K562 (cell line): ENCODE measurements around the gene POLR1A. TPM values are rescaled to one million over a fixed set of nuclear protein-coding genes. Genes with fewer than 3 reads are reported as not detected.

Experiments
- ATAC-seq: fragments of 200-7000 bp; cut with Tn5 transposase; 3 replicates; pipeline ENCODE4 v1.9.1; 2020; ENCODE audit warnings: moderate library complexity
- BruUV-seq: library from RNA; stranded (reverse); fragments of 400-500 nt; replicated peaks from 2 replicates; lab custom pipeline; 2021; lab: Mats Ljungman, UMichigan
- CTCF ChIA-PET: fragments of 300-600 bp; formaldehyde crosslinking; extraction: SDS; loops from one replicate; lab custom pipeline; 2021; ENCODE audit warnings: low intra/inter-chr PET ratio; lab: Yijun Ruan, JAX
- POLR2A ChIA-PET: fragments of 300-600, 350-650 bp; sonication (Branson Sonifier 250); formaldehyde crosslinking; extraction: SDS; loops from one replicate; lab custom pipeline; 2021; ENCODE audit warnings: antibody characterized with exemption, inconsistent platforms; lab: Yijun Ruan, JAX
- DNase-seq, 4 experiments: peaks; one replicate each; pipeline versions ENCODE4 v3.0.0 to v3.0.0-alpha.2; 2011 to 2018; ENCODE audit warnings: low spot score in 3 of 4, mixed read lengths in 3 of 4; ENCODE audit errors: extremely low read depth in 1 of 4
- FAIRE-seq: peaks from 2 replicates; lab custom pipeline; 2011; peaks lifted over from hg19 to GRCh38; lab: Jason Lieb, UNC
- H2AFZ ChIP-seq: 2 replicates; pipeline ENCODE4 v1.6.0; 2011; ENCODE audit warnings: low read depth, low read length, control low read depth, inconsistent platforms
- H3K27ac ChIP-seq: fragments of 200-600 bp; 3 replicates; pipeline ENCODE4 v1.8.0; 2011; ENCODE audit warnings: low read depth, mild to moderate bottlenecking, control low read depth, inconsistent platforms, low read length, moderate library complexity, mixed read lengths; ENCODE audit errors: extremely low read depth
- H3K27me3 ChIP-seq, 2 experiments: fragments of 300-600 bp in 1 of 2; 2 replicates in 1 of 2; 3 replicates in 1 of 2; pipeline versions ENCODE4 v1.6.0 to v1.8.0; 2011; ENCODE audit warnings: inconsistent platforms in 2 of 2, low read length in 2 of 2, mild to moderate bottlenecking in 1 of 2, mixed read lengths in 1 of 2, moderate library complexity in 1 of 2; ENCODE audit not compliant: control insufficient read depth in 2 of 2, insufficient read depth in 2 of 2
- H3K36me3 ChIP-seq: fragments of 300-600 bp; 3 replicates; pipeline ENCODE4 v1.8.0; 2011; ENCODE audit warnings: mild to moderate bottlenecking, low read length, inconsistent platforms; ENCODE audit not compliant: control insufficient read depth, insufficient read depth
- H3K4me1 ChIP-seq, 2 experiments: fragments of 200-600 bp in 1 of 2; replicated peaks in 1 of 2; 2 replicates in 1 of 2; 3 replicates in 1 of 2; pipeline versions ENCODE4 v1.5.1 to v1.8.0; 2011; ENCODE audit warnings: inconsistent platforms in 2 of 2, low read length in 2 of 2, mild to moderate bottlenecking in 1 of 2, mixed read lengths in 1 of 2, moderate library complexity in 1 of 2; ENCODE audit not compliant: control insufficient read depth in 2 of 2, insufficient read depth in 2 of 2
- H3K4me2 ChIP-seq: 2 replicates; pipeline ENCODE4 v1.6.1; 2011; ENCODE audit warnings: low read length, control low read depth, inconsistent platforms, mixed read lengths; ENCODE audit not compliant: insufficient read depth
- H3K4me3 ChIP-seq: fragments of 200-600 bp; sonication (generic), shearing (Covaris generic); 2 replicates; pipeline ENCODE4 v1.5.1; 2016; ENCODE audit warnings: control low read depth, inconsistent platforms
- H3K79me2 ChIP-seq: fragments of 200-600 bp; 3 replicates; pipeline ENCODE4 v1.8.0; 2011; ENCODE audit warnings: low read length, inconsistent platforms; ENCODE audit not compliant: control insufficient read depth, insufficient read depth
- H3K9ac ChIP-seq, 2 experiments: 2 replicates each; pipeline versions ENCODE4 v1.6.0 to v1.6.1; 2011; ENCODE audit warnings: low read depth in 2 of 2, low read length in 2 of 2, control low read depth in 1 of 2, inconsistent platforms in 1 of 2, mild to moderate bottlenecking in 1 of 2, mixed read lengths in 1 of 2; ENCODE audit not compliant: insufficient read depth in 1 of 2
- H3K9me1 ChIP-seq: one replicate; pipeline ENCODE4 v1.6.0; 2011; ENCODE audit warnings: inconsistent platforms, mild to moderate bottlenecking, low read length, moderate library complexity; ENCODE audit not compliant: control insufficient read depth, insufficient read depth
- H3K9me3 ChIP-seq: replicated peaks from 2 replicates; pipeline ENCODE4 v1.5.1; 2011; ENCODE audit warnings: low read depth, low read length, inconsistent platforms; ENCODE audit not compliant: control insufficient read depth, insufficient read depth
- H4K20me1 ChIP-seq: replicated peaks from 2 replicates; pipeline ENCODE4 v1.6.1; 2011; ENCODE audit warnings: low read length, inconsistent platforms, mixed read lengths; ENCODE audit not compliant: control insufficient read depth, insufficient read depth
- CBX5 ChIP-seq: IDR thresholded peaks from 2 replicates; pipeline ENCODE4 v1.6.1; 2014; ENCODE audit warnings: low read depth, borderline replicate concordance
- FOXK1 ChIP-seq: sonication (generic); formaldehyde crosslinking; IDR thresholded peaks from 2 replicates; pipeline ENCODE4 v1.8.0; 2022; ENCODE audit warnings: missing genetic modification reagents, mild to moderate bottlenecking, borderline replicate concordance
- GATAD2A ChIP-seq: fragments of 450-650 bp; IDR thresholded peaks from 2 replicates; pipeline ENCODE4 v1.6.1; 2017
- GATAD2B ChIP-seq: fragments of 450-650 bp; IDR thresholded peaks from 2 replicates; pipeline ENCODE4 v1.6.1; 2017; ENCODE audit warnings: mild to moderate bottlenecking, borderline replicate concordance
- HDAC3 ChIP-seq: fragments of 450-650 bp; IDR thresholded peaks from 2 replicates; pipeline ENCODE4 v1.6.1; 2018; ENCODE audit warnings: borderline replicate concordance, mild to moderate bottlenecking, moderate library complexity; ENCODE audit not compliant: partially characterized antibody
- HNRNPL ChIP-seq: fragments of 200-400 bp; formaldehyde crosslinking; IDR thresholded peaks from 2 replicates; pipeline ENCODE4 v1.6.1; 2017; ENCODE audit warnings: low read depth, mild to moderate bottlenecking, low read length
- MEIS2 ChIP-seq: fragments of 450-650 bp; IDR thresholded peaks from 2 replicates; pipeline ENCODE4 v1.6.1; 2014; ENCODE audit warnings: mild to moderate bottlenecking; ENCODE audit not compliant: partially characterized antibody
- SAFB2 ChIP-seq: fragments of 200-400 bp; formaldehyde crosslinking; IDR thresholded peaks from 2 replicates; pipeline ENCODE4 v1.6.1; 2018; ENCODE audit warnings: borderline replicate concordance, low read length, low read depth, moderate library complexity; ENCODE audit not compliant: severe bottlenecking
- ZFX ChIP-seq: sonication (generic); formaldehyde crosslinking; IDR thresholded peaks from 2 replicates; pipeline ENCODE4 v1.8.0; 2022; ENCODE audit warnings: mild to moderate bottlenecking, missing genetic modification reagents, moderate library complexity
- ZNF354B ChIP-seq: fragments of 250-450 bp; sonication (Bioruptor Pico); IDR thresholded peaks from 2 replicates; pipeline ENCODE4 v1.4.0; 2020
- ZNF445 ChIP-seq: fragments of 250-450 bp; sonication (Bioruptor Pico); IDR thresholded peaks from 2 replicates; pipeline ENCODE4 v1.4.0; 2020; ENCODE audit warnings: low read depth, mild to moderate bottlenecking, moderate library complexity
- WGBS: fragments of 100-300 bp; shearing (Covaris generic); methylation state at CpG from one replicate; pipeline ENCODE4 v1.1.6; 2016; ENCODE audit warnings: low coverage, mixed read lengths; ENCODE audit not compliant: insufficient coverage; ENCODE audit errors: missing lambda C conversion rate; 5-methylcytosine and 5-hydroxymethylcytosine counted together
- in situ Hi-C: fragments of 300-500 bp; cut with MboI; formaldehyde crosslinking; loops from 4 replicates; pipeline ENCODE4 v1.15.0; 2018; ENCODE audit warnings: inconsistent platforms, mixed read lengths
- intact Hi-C: fragments of 100-400 bp; cut with micrococcal nuclease; formaldehyde crosslinking; loops from 2 replicates; pipeline ENCODE4 v1.14.2; 2022
- polyA plus RNA-seq, 8 experiments: library from polyadenylated mRNA; depleted of rRNA in 4 of 8; stranded (reverse) in 5 of 8; unstranded in 3 of 8; fragments of >200 nt; fragmentation: Nextera tagmentation in 2 of 8; fragmentation: Illumina TruSeq in 1 of 8; extraction: Ambion mirVana in 2 of 8; extraction: Trizol in 1 of 8; gene quantifications; 2 replicates each; pipeline versions ENCODE4 v1.2.1 to v1.2.3, GENCODE V29; 2011 to 2014; ENCODE audit warnings: inconsistent platforms in 1 of 8, missing spikeins in 1 of 8
- total RNA-seq, 7 experiments: library from RNA; depleted of rRNA in 6 of 7; stranded (reverse); fragments of >200 nt in 6 of 7; fragmentation: Illumina TruSeq in 2 of 7; extraction: Trizol in 2 of 7; gene quantifications; 2 replicates each; pipeline versions ENCODE4 v1.2.1 to v1.2.3, GENCODE V29; 2011 to 2021; ENCODE audit warnings: low replicate concordance in 1 of 7
- TF ChIP-seq, protein P1 (sequence below): fragments of 450-650 bp; formaldehyde crosslinking; IDR thresholded peaks from 2 replicates; pipeline ENCODE4 v1.4.0; 2020; ENCODE audit warnings: mild to moderate bottlenecking, moderate library complexity
- TF ChIP-seq, protein P2 (sequence below): fragments of 250-450 bp; sonication (Bioruptor Pico); IDR thresholded peaks from 2 replicates; pipeline ENCODE4 v1.8.0; 2021; ENCODE audit warnings: moderate library complexity, mild to moderate bottlenecking, inconsistent platforms
- TF ChIP-seq, protein P3 (sequence below), 2 experiments: IDR thresholded peaks; 2 replicates each; pipeline ENCODE4 v1.6.1; 2012; ENCODE audit warnings: improper control_type of control experiment in 2 of 2, low read depth in 2 of 2, low read length in 2 of 2, borderline replicate concordance in 1 of 2
- TF ChIP-seq, protein P4 (sequence below): fragments of 250-450 bp; sonication (Bioruptor Pico); IDR thresholded peaks from 2 replicates; pipeline ENCODE4 v1.5.0; 2022; ENCODE audit warnings: mild to moderate bottlenecking

The POLR1A gene
- total and polyA plus RNA-seq, 9 of the 15 experiments (the other 6 are each of a cell fraction or from before 2014, with no cell fraction given) = 3.0 to 72.1 (median 21.8) TPM

DNA sequence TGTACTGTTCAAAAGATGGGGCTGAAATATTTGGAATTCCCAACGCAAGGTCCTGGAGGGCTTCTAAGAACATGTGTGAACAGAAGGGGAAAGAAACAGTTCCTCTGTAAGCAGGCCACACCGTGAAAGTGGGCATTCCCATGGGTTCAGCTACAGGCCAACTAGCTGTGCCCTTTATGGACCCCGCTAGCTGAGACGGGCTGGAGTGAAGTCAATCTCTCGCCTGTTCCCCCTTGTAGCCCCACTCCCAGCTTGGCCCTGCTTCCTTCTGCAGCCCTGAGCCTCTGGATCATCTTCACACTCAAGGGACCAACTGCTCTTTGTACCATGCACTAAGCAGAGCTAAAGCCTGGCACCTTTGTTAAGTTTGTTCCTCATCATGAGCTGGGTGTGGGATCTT lies 55.4 kb downstream of the POLR1A start (continued):
- TF ChIP-seq SAFB2 = no peak
- TF ChIP-seq, protein P1, sequence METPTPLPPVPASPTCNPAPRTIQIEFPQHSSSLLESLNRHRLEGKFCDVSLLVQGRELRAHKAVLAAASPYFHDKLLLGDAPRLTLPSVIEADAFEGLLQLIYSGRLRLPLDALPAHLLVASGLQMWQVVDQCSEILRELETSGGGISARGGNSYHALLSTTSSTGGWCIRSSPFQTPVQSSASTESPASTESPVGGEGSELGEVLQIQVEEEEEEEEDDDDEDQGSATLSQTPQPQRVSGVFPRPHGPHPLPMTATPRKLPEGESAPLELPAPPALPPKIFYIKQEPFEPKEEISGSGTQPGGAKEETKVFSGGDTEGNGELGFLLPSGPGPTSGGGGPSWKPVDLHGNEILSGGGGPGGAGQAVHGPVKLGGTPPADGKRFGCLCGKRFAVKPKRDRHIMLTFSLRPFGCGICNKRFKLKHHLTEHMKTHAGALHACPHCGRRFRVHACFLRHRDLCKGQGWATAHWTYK (CRISPR knock-in tag) = no peak
- TF ChIP-seq GATAD2B = no peak
- TF ChIP-seq HNRNPL = no peak
- no peak for TF ChIP-seq MEIS2
- TF ChIP-seq ZNF445 (CRISPR knock-in tag) = no peak
- TF ChIP-seq, protein P2, sequence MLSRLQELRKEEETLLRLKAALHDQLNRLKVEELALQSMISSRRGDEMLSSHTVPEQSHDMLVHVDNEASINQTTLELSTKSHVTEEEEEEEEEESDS (CRISPR knock-in tag) = no peak
- no peak for TF ChIP-seq FOXK1

DNA sequence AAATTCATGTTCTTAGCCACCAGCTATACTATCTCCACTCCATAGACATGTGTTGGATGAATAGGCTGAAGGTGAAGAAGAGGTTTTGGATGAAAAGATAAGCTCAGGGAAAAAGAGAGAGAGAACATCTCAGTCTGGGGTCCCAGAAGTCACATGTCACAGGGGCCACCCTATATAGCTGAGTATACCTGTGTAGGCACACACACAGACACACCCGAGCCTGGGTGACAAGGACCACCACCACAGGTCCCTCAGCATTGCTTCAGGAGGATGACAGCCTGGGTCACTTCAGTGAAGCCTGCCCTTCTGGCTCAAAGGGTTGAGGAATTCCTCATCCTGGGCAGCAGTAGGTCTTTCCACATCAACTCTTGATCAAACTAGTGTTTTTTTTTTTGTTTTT lies 56.2 kb downstream of the POLR1A start:
- WGBS = 100% methylated on average over 1 of the region's 1 CpG
- H4K20me1 ChIP-seq = no peaks in the 10 kb centered on the region
- peaks cover 96% of the 10 kb centered on the region for H3K36me3 ChIP-seq
- no peaks in the 10 kb centered on the region for H3K27me3 ChIP-seq
- H3K4me3 ChIP-seq = no peak overlapping the region
- in situ Hi-C loops (no loop called here), intact Hi-C loops (no loop called here)
- no peaks in the 10 kb centered on the region for H3K4me1 ChIP-seq
- H2AFZ ChIP-seq = no peak overlapping the region
- no peak overlapping the region for H3K27ac ChIP-seq
- BruUV-seq = no TSS peak
- H3K4me2 ChIP-seq = no peak overlapping the region
- no peaks in the 10 kb centered on the region for H3K9me1 ChIP-seq
- H3K9ac ChIP-seq = no peak overlapping the region
- POLR2A ChIA-PET = interaction anchor here (0.6 kb wide), 1 partner anchor 400 kb away, joined by 3 read pairs; no protein-coding TSS in a partner anchor
- DNase-seq = no peak
- ATAC-seq = no peak
- H3K79me2 ChIP-seq = no peaks in the 10 kb centered on the region
- CTCF ChIA-PET = no interaction called here
- H3K9me3 ChIP-seq = no peaks in the 10 kb centered on the region
- FAIRE-seq = no peak
- TF ChIP-seq GATAD2A (no peak), ZNF354B (CRISPR knock-in tag) (no peak), CBX5 (no peak), HDAC3 (no peak), ZFX (CRISPR knock-in tag) (no peak)
- TF ChIP-seq, protein P3, sequence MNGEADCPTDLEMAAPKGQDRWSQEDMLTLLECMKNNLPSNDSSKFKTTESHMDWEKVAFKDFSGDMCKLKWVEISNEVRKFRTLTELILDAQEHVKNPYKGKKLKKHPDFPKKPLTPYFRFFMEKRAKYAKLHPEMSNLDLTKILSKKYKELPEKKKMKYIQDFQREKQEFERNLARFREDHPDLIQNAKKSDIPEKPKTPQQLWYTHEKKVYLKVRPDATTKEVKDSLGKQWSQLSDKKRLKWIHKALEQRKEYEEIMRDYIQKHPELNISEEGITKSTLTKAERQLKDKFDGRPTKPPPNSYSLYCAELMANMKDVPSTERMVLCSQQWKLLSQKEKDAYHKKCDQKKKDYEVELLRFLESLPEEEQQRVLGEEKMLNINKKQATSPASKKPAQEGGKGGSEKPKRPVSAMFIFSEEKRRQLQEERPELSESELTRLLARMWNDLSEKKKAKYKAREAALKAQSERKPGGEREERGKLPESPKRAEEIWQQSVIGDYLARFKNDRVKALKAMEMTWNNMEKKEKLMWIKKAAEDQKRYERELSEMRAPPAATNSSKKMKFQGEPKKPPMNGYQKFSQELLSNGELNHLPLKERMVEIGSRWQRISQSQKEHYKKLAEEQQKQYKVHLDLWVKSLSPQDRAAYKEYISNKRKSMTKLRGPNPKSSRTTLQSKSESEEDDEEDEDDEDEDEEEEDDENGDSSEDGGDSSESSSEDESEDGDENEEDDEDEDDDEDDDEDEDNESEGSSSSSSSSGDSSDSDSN (IDR thresholded peaks at IDR 0.05; ENCODE audit: borderline replicate concordance in 1 of 2, low read depth in 2 of 2, low read length in 2 of 2) = no peak
- TF ChIP-seq, protein P4, sequence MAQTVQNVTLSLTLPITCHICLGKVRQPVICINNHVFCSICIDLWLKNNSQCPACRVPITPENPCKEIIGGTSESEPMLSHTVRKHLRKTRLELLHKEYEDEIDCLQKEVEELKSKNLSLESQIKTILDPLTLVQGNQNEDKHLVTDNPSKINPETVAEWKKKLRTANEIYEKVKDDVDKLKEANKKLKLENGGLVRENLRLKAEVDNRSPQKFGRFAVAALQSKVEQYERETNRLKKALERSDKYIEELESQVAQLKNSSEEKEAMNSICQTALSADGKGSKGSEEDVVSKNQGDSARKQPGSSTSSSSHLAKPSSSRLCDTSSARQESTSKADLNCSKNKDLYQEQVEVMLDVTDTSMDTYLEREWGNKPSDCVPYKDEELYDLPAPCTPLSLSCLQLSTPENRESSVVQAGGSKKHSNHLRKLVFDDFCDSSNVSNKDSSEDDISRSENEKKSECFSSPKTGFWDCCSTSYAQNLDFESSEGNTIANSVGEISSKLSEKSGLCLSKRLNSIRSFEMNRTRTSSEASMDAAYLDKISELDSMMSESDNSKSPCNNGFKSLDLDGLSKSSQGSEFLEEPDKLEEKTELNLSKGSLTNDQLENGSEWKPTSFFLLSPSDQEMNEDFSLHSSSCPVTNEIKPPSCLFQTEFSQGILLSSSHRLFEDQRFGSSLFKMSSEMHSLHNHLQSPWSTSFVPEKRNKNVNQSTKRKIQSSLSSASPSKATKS (CRISPR knock-in tag) = no peak
